Lung microvascular endothelial cell (primary cell): ENCODE data around the gene CNTNAP2. TPM values are rescaled to one million over a fixed set of nuclear protein-coding genes. Genes with fewer than 3 reads are reported as not detected.
"Not testable (repeated sequence)": the region's sequence is repeated elsewhere in the genome, so short reads cannot be mapped to it uniquely, and the experiment has no call there.

ENCODE experiments used
- DNase-seq, 2 donors: peaks; one replicate each; pipeline versions ENCODE4 v3.0.0 to v3.0.0-alpha.2; 2010; ENCODE audit warnings: low read depth in 2 of 2
- total RNA-seq: library from RNA; depleted of rRNA; stranded (reverse); fragments of >200 nt; gene quantifications from 2 replicates; pipeline ENCODE4 v1.2.1, GENCODE V29; 2014

Gene CNTNAP2
- total RNA-seq, 1 donor from 2014 or later, result under 0.01 TPM

GRCh38 chr7:148461392-148462179 lies 2345.0 kb downstream of the CNTNAP2 start:
- no peak for DNase-seq

- DNase-seq, result not testable (repeated sequence)
Observed at GRCh38 chr7:148462774-148463173, 2346.2 kb downstream of the CNTNAP2 start.

GRCh38 chr7:148463210-148463609 lies 2346.6 kb downstream of the CNTNAP2 start:
- DNase-seq, result no peak

GRCh38 chr7:148464947-148465346 lies 2348.3 kb downstream of the CNTNAP2 start:
- no peak for DNase-seq

GRCh38 chr7:148465441-148465840 lies 2348.8 kb downstream of the CNTNAP2 start:
- not testable (repeated sequence) for DNase-seq

- no peak for DNase-seq
Observed at GRCh38 chr7:148466120-148466519, 2349.5 kb downstream of the CNTNAP2 start.

GRCh38 chr7:148468700-148469098 lies 2352.1 kb downstream of the CNTNAP2 start:
- DNase-seq, result no peak
